BE2C (cell line): ENCODE measurements around the gene AJUBA.

Experiments
- DNase-seq: peaks from one replicate; pipeline ENCODE4 v3.0.0-alpha.2; 2020
- H3K27me3 ChIP-seq: fragments of 250-450 bp; sonication (Bioruptor Pico); 2 replicates; pipeline ENCODE4 v1.5.1; 2020; ENCODE audit warnings: mild to moderate bottlenecking
- H3K36me3 ChIP-seq: fragments of 250-450 bp; sonication (Bioruptor Pico); 2 replicates; pipeline ENCODE4 v1.5.1; 2020; ENCODE audit warnings: mild to moderate bottlenecking
- H3K4me1 ChIP-seq: fragments of 250-450 bp; sonication (Bioruptor Pico); 2 replicates; pipeline ENCODE4 v1.5.1; 2020
- H3K4me3 ChIP-seq: 2 replicates; pipeline ENCODE4 v1.5.1; 2011; ENCODE audit warnings: low read depth, low read length
- H3K9me3 ChIP-seq: fragments of 250-450 bp; sonication (Bioruptor Pico); 2 replicates; pipeline ENCODE4 v1.5.1; 2020
- TF ChIP-seq, protein P1 (sequence below): IDR thresholded peaks from 2 replicates; pipeline ENCODE4 v1.5.1; 2012; ENCODE audit warnings: mild to moderate bottlenecking, low read depth, low read length

The AJUBA gene

GRCh38 chr14:22984959-22985658, 2.8 kb upstream of the AJUBA start:
- no peak for DNase-seq
- Histone ChIP-seq H3K4me1 (0 out of 2 replicates have a peak, but pooled peaks cover 2% of the 10 kb centered on the region), H3K9me3 (no peaks in the 10 kb centered on the region), H3K36me3 (no peaks in the 10 kb centered on the region; the same call in none of the 2 replicates), H3K27me3 (peaks cover 16% of the 10 kb centered on the region), H3K4me3 (no peak overlapping the region)
- TF ChIP-seq, protein P1, sequence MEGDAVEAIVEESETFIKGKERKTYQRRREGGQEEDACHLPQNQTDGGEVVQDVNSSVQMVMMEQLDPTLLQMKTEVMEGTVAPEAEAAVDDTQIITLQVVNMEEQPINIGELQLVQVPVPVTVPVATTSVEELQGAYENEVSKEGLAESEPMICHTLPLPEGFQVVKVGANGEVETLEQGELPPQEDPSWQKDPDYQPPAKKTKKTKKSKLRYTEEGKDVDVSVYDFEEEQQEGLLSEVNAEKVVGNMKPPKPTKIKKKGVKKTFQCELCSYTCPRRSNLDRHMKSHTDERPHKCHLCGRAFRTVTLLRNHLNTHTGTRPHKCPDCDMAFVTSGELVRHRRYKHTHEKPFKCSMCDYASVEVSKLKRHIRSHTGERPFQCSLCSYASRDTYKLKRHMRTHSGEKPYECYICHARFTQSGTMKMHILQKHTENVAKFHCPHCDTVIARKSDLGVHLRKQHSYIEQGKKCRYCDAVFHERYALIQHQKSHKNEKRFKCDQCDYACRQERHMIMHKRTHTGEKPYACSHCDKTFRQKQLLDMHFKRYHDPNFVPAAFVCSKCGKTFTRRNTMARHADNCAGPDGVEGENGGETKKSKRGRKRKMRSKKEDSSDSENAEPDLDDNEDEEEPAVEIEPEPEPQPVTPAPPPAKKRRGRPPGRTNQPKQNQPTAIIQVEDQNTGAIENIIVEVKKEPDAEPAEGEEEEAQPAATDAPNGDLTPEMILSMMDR: no peak

DNA sequence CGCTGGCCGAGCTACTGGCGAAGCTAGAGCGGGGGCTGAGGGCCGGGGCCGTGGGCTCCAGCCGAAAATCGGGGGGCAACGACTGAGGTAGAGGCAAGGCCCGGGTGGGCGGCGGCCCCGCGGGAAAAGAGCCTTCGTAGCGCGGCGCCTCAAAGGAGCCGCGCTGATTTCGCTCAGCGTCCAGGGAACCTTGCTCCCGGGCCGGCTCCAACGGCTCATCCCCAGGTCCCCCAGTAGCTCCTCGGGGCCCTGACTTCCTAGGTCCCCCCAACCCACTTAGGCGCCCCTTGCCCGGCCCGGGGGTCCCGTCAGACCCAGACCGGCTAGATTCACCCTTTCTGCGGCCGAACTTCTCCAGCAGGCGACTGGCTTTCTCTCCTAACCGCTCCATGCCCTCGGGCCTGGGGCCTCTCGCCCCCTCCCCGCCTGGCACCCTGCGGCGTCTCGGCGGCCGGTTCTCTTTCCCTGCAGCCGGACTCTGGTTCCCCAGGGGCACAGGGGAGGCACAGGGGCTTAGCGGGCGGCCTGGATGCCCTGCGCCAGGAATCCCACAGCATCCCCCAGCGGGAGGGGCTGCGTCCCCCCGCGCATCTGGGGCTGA, 375 bp downstream of the AJUBA start:
- TF ChIP-seq, protein P1: no peak
- Histone ChIP-seq H3K4me1 (peaks cover 16% of the 10 kb centered on the region), H3K9me3 (no peaks in the 10 kb centered on the region), H3K4me3 (peak overlapping the region; percentile 83), H3K36me3 (no peaks in the 10 kb centered on the region; the same call in 1 of the 2 replicates), H3K27me3 (peaks cover 16% of the 10 kb centered on the region)
- DNase-seq: peak; percentile 15

- TF ChIP-seq, protein P1: no peak
- DNase-seq: peak; percentile 18
- H3K27me3 ChIP-seq: peaks cover 16% of the 10 kb centered on the region
- no peaks in the 10 kb centered on the region for H3K9me3 ChIP-seq
- H3K4me3 ChIP-seq: peak overlapping the region; percentile 83
- H3K4me1 ChIP-seq: peaks cover 19% of the 10 kb centered on the region
- H3K36me3 ChIP-seq: no peaks in the 10 kb centered on the region
Observed at GRCh38 chr14:22981090-22981875, 1.1 kb downstream of the AJUBA start.

DNA sequence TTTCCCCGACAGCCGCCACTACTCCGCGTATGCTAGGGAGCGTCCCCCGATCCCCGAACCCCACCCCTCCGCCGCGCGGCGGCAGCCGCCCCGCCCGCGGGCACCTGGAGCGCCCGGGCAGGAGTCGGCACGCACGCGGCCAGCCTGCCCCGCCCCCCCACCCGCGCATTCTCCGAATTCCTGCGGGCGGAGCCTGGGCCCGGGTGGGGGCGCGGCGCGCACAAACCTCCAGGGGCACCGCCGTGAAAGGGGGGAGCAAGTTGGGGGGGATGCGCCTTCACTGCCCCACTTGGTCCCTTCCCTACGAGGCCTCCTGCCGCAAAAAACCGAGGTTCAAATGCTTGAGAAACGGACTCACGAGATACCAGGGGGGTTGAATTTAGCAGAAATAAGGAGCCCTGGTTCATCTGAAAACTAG, 1.7 kb downstream of the AJUBA start:
- Histone ChIP-seq H3K4me1 (peaks cover 19% of the 10 kb centered on the region), H3K9me3 (no peaks in the 10 kb centered on the region)
- TF ChIP-seq, protein P1: no peak

DNA sequence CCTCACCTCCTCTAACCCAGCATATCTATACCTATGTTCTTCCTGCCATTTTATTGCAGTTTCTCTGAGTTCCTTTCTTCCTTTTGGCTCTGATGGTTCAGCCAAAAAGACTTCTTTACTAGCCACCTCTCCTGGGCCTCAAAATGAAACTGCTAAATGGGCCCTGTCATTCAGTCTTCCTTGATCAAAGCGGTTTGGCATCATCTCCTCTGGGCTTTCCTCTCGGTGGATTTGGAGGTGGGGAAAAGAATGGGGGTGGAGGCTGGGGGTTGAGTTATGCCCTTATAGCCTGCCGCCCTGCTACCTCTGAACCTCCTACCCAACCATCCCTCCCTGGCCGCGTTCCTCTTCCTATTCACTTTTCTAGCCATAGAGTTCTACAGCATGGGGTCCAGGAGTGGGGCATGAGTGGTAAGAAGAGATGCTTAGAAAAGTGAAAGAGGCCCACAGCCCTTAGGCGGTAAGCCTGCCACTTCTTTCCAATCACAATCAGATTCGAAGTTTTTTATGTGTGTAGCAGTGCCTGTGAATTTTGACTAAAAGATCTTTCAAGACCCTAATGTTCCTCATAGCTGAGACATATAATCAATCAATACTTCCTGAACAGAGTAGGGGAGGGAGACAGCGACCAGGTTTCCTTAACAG, 2.5 kb downstream of the AJUBA start:
- no peak for DNase-seq

More for the DNA sequence above, 1.7 kb downstream of the AJUBA start:
- no peaks in the 10 kb centered on the region for H3K36me3 ChIP-seq
- no peak for DNase-seq
- H3K4me3 ChIP-seq: no peak overlapping the region
- H3K27me3 ChIP-seq: peaks cover 16% of the 10 kb centered on the region

More for the DNA sequence above, 2.5 kb downstream of the AJUBA start:
- TF ChIP-seq, protein P1: no peak
- Histone ChIP-seq H3K9me3 (no peaks in the 10 kb centered on the region), H3K27me3 (peaks cover 16% of the 10 kb centered on the region), H3K4me1 (peaks cover 19% of the 10 kb centered on the region), H3K36me3 (no peaks in the 10 kb centered on the region), H3K4me3 (no peak overlapping the region)
